ENCODE data around the gene MACROD1.

The MACROD1 gene

DNA sequence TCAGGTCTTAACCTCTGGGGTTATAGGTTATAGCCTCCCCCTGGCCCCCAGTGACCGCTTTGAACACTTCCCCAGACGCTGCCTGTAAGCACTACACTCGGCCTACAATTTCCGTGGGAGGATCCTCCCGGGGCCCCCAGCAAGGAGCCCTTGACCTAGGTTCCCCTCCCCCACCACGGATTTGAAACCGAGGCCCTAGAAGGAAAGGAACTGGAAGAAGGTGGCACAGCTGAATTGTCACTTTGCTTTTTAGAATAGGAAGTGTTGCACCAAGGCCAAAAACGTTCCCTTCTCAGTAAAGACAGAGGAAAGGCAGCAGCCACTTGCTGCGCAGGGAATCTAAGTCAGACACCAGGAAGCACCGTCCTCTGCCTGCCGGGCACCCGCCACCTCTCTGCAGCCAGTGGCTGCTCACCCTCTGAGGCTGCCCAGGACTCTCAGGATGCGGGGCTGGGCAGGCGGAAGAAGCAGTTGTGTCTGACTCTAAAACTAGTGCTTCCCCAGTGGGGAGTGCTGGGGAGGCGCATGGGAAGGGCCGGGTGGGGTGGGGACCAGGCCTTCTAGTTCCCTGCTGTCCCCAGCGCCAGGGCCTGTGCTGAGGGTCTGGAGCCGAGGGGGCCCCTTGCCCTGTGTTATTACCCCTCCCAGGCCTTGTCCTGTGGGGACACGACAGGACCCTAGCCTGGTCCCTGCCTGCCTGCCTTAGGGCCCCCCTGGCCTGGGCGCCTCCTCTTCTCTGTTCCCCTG is 138.1 kb downstream of the MACROD1 start:
- H3K9ac ChIP-seq (ENCODE audit: low read length in 2 of 2), result no peak overlapping the region
- no peak overlapping the region for H3K27ac ChIP-seq (ENCODE audit: low read length)
- no peak overlapping the region for H3K4me3 ChIP-seq (ENCODE audit: low read length in 2 of 2)
- peaks cover 12% of the 10 kb centered on the region for H3K4me1 ChIP-seq (ENCODE audit: control insufficient read depth, insufficient read depth, low read length)
- no peaks in the 10 kb centered on the region for H3K36me3 ChIP-seq (ENCODE audit: control insufficient read depth in 2 of 2, insufficient read depth in 2 of 2, low read length in 2 of 2)
- no peaks in the 10 kb centered on the region for H3K27me3 ChIP-seq (ENCODE audit: control insufficient read depth in 1 of 2, insufficient read depth in 2 of 2, low read length in 2 of 2)
- no peaks in the 10 kb centered on the region for H3K9me3 ChIP-seq (ENCODE audit: control insufficient read depth in 2 of 2, low read length in 2 of 2)

DNA sequence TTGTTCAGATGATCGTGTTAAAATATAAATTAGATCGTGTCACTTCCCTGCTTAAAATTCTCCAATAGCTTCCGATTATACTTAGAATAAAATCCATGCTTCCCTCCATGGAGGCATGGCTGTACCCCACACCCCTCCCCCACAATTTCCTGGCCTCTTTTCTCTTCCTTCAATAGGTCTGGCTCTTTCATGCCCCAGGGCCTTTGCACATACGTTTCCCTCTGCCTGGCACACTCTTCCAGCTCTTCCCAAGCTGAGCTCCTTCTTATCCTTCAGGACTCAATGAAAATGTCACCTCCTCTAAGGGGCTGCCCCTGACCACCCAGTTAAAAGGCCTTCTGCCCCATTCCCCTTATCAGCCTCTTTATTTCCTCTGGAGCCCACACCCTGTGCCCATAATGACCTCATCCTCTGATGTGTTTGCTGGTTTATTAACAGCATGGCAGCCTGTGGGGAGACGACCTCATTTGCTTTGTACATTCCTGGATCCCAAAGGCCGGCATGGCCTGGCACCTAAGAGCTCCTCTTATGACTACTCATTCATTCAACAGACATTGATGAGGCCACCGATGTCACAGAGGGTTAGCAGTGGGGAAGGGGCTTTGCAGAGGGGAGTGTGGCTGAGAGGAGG is 139.2 kb downstream of the MACROD1 start:
- H3K9me3 ChIP-seq (ENCODE audit: control insufficient read depth in 2 of 2, low read length in 2 of 2), result no peaks in the 10 kb centered on the region

DNA sequence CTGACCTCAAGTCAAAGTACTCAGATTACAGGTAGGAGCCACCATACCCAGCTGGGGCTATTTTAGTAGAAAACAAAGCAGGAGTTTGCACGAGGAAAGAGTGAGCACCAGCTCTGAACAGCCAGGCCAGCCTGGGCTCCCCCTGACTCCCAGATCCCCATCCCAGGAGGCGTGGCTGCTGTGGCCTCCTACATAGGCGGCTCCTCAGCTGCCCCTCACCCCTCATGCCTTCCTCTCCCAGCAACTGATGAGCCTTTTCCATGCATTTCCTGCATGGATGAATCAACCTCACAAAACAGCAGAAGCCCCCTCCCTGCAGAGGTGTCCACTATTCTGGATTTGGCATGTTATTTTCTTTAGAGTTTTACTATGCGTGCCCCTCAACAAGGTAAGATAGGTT is 140.7 kb downstream of the MACROD1 start:
- Histone ChIP-seq H3K9ac (ENCODE audit: low read length in 2 of 2) (no peak overlapping the region), H3K27ac (ENCODE audit: low read length) (no peak overlapping the region), H3K9me3 (ENCODE audit: control insufficient read depth in 2 of 2, low read length in 2 of 2) (no peaks in the 10 kb centered on the region), H3K4me3 (ENCODE audit: low read length in 2 of 2) (no peak overlapping the region), H3K27me3 (ENCODE audit: control insufficient read depth in 1 of 2, insufficient read depth in 2 of 2, low read length in 2 of 2) (no peaks in the 10 kb centered on the region), H3K36me3 (ENCODE audit: control insufficient read depth in 2 of 2, insufficient read depth in 2 of 2, low read length in 2 of 2) (no peaks in the 10 kb centered on the region), H3K4me1 (ENCODE audit: control insufficient read depth, insufficient read depth, low read length) (peaks cover 12% of the 10 kb centered on the region)

More for the DNA sequence above, 139.2 kb downstream of the MACROD1 start:
- Histone ChIP-seq H3K4me3 (ENCODE audit: low read length in 2 of 2) (no peak overlapping the region), H3K27ac (ENCODE audit: low read length) (no peak overlapping the region), H3K4me1 (ENCODE audit: control insufficient read depth, insufficient read depth, low read length) (peaks cover 12% of the 10 kb centered on the region), H3K36me3 (ENCODE audit: control insufficient read depth in 2 of 2, insufficient read depth in 2 of 2, low read length in 2 of 2) (no peaks in the 10 kb centered on the region), H3K27me3 (ENCODE audit: control insufficient read depth in 1 of 2, insufficient read depth in 2 of 2, low read length in 2 of 2) (no peaks in the 10 kb centered on the region), H3K9ac (ENCODE audit: low read length in 2 of 2) (no peak overlapping the region)

DNA sequence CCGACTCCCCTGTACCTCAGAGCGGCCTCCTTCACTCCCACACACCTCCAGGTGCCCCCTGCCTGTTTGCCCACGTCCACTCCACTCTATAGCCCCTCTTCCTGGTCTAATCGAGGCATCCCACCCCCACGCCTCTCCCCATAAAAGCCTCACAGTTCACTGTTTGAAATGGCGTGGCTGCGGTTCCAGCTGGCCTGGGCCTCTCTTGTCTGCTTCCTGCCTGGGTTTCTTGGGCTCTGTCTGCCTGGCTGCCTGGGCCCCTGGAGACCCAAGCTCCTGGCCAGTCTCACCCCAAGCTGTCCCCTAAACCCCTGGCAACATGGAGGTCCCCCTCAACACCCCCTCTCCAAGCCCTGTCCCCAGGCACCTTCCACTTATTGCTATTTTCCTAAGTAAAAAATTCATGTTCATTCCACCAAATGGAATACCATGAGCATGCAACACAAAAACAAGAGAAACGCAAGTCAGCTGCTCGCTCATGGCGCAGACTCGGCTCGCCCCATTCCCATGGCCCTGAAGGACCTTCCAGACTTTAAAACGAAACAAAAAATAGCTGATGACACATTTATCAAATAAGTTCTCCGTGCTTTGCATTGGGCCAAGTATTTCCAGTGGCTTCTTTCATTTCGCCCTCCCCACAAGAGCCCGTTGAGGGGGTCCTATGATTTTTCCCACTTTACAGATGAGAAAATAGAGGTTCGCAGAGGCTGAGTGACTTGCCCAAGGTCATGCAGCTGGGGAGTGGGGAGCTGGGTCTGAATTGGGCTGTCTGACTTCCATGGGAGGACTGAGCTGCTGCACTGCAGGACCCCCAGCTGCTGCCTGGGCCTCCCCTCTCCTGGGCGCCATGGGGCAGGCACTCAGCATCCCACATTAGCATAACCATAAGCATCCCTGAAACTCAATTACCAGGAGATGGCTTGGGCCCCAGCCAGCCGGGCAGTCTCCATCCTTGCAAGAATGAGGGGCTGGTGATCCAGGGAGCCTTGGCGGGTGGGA is 141.9 kb downstream of the MACROD1 start:
- Histone ChIP-seq H3K4me3 (ENCODE audit: low read length in 2 of 2) (no peak overlapping the region), H3K4me1 (ENCODE audit: control insufficient read depth, insufficient read depth, low read length) (peaks cover 12% of the 10 kb centered on the region), H3K36me3 (ENCODE audit: control insufficient read depth in 2 of 2, insufficient read depth in 2 of 2, low read length in 2 of 2) (no peaks in the 10 kb centered on the region), H3K9ac (ENCODE audit: low read length in 2 of 2) (no peak overlapping the region), H3K27me3 (ENCODE audit: control insufficient read depth in 1 of 2, insufficient read depth in 2 of 2, low read length in 2 of 2) (no peaks in the 10 kb centered on the region), H3K27ac (ENCODE audit: low read length) (no peak overlapping the region), H3K9me3 (ENCODE audit: control insufficient read depth in 2 of 2, low read length in 2 of 2) (no peaks in the 10 kb centered on the region)

DNA sequence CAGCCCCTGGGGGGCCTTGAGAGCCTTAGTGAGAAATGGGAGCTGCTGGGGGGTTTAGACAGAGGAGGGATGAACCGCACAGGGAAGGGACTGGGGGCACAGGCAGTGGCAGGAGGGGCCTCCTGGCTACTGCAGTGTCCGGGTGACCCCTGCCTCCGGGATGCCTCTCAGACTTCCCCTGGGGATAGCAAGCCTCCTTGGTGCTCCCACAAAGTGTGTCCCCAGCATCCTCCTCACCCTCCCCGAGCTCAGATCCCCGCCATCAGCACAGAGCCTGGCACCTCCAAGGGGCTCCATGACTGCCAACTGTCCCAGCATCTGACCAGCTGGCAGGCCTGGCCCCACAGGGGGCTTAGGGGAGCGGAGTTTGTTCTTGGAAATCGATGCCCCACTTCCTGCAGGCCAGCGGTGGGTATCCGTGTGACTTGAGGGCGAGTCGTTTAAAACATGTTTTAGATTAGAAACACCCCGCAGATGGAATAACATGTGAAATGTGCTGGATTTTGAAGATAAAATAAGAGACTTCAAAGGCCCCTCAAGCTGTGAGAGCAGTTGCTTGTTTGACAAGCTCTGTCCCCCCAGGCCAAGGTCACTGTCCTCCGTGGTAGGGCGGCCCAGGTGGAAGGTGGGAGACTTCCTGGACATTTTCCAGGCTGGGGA is 143.7 kb downstream of the MACROD1 start:
- Histone ChIP-seq H3K27me3 (ENCODE audit: control insufficient read depth in 1 of 2, insufficient read depth in 2 of 2, low read length in 2 of 2) (no peaks in the 10 kb centered on the region), H3K4me3 (ENCODE audit: low read length in 2 of 2) (no peak overlapping the region), H3K27ac (ENCODE audit: low read length) (no peak overlapping the region), H3K9ac (ENCODE audit: low read length in 2 of 2) (no peak overlapping the region), H3K9me3 (ENCODE audit: control insufficient read depth in 2 of 2, low read length in 2 of 2) (no peaks in the 10 kb centered on the region), H3K4me1 (ENCODE audit: control insufficient read depth, insufficient read depth, low read length) (no peaks in the 10 kb centered on the region), H3K36me3 (ENCODE audit: control insufficient read depth in 2 of 2, insufficient read depth in 2 of 2, low read length in 2 of 2) (no peaks in the 10 kb centered on the region)

DNA sequence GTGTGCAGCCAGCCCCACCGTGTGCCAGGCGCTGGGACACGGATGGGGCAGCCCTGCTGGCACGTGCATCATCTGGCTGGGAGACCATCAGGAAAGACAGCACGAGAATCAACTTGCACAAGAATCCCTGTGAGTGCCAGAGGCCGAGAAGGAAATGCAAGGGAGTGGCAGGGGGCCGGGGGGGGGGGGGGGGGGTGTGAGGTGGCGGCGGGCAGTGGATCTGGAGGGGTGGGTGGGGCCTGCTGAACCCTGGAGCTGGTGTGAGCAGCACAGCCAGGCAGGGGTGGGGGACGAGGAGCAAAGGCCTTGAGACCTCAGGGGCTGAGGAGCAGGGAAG is 144.2 kb downstream of the MACROD1 start:
- H3K4me1 ChIP-seq (ENCODE audit: control insufficient read depth, insufficient read depth, low read length), result no peaks in the 10 kb centered on the region
- H3K27ac ChIP-seq (ENCODE audit: low read length), result no peak overlapping the region
- H3K36me3 ChIP-seq (ENCODE audit: control insufficient read depth in 2 of 2, insufficient read depth in 2 of 2, low read length in 2 of 2), result no peaks in the 10 kb centered on the region
- no peak overlapping the region for H3K4me3 ChIP-seq (ENCODE audit: low read length in 2 of 2)
- no peaks in the 10 kb centered on the region for H3K27me3 ChIP-seq (ENCODE audit: control insufficient read depth in 1 of 2, insufficient read depth in 2 of 2, low read length in 2 of 2)
- no peak overlapping the region for H3K9ac ChIP-seq (ENCODE audit: low read length in 2 of 2)
- H3K9me3 ChIP-seq (ENCODE audit: control insufficient read depth in 2 of 2, low read length in 2 of 2), result no peaks in the 10 kb centered on the region

DNA sequence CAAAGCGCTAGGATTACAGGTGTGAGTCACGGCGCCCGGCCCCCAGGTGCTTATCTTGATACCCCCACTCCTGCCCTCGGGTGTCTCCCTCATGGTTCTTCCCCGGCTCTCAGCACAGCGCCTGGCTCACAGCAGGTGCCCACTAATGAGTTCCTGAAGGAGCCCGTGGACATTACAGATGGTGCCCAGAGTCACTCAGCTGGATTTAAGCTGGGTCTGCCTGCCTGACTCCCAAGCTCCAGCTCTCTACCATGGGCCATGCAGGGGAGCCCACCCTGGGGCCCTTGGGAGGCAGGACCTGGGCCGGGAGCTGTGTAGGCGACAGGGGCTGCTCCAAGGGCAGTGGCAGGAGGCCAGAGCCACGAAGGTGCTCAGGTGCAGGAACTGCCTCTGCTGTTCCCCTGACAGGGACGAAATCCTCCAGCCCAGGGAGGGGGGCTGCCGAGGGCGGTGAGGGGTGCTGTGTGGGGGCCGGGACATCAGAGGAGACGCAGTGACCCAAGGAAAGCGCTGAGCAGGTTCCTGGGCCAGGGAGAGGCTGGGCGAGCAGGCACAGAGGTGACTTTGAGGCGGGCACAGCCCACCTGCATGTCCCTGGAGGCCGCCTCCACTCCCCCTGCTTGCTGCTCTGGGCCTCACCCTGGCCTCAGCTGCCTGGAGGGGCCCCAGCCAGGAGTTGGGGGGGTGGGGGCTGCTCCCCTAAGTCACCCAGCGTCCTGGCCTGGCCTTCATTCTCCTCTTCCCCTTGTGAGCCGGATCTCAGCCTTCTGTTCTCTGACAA is 144.7 kb downstream of the MACROD1 start:
- H3K36me3 ChIP-seq (ENCODE audit: control insufficient read depth in 2 of 2, insufficient read depth in 2 of 2, low read length in 2 of 2), result no peaks in the 10 kb centered on the region
- H3K4me3 ChIP-seq (ENCODE audit: low read length in 2 of 2), result no peak overlapping the region
- H3K27ac ChIP-seq (ENCODE audit: low read length), result no peak overlapping the region
- H3K9me3 ChIP-seq (ENCODE audit: control insufficient read depth in 2 of 2, low read length in 2 of 2), result no peaks in the 10 kb centered on the region
- no peaks in the 10 kb centered on the region for H3K4me1 ChIP-seq (ENCODE audit: control insufficient read depth, insufficient read depth, low read length)
- H3K9ac ChIP-seq (ENCODE audit: low read length in 2 of 2), result no peak overlapping the region
- H3K27me3 ChIP-seq (ENCODE audit: control insufficient read depth in 1 of 2, insufficient read depth in 2 of 2, low read length in 2 of 2), result no peaks in the 10 kb centered on the region

DNA sequence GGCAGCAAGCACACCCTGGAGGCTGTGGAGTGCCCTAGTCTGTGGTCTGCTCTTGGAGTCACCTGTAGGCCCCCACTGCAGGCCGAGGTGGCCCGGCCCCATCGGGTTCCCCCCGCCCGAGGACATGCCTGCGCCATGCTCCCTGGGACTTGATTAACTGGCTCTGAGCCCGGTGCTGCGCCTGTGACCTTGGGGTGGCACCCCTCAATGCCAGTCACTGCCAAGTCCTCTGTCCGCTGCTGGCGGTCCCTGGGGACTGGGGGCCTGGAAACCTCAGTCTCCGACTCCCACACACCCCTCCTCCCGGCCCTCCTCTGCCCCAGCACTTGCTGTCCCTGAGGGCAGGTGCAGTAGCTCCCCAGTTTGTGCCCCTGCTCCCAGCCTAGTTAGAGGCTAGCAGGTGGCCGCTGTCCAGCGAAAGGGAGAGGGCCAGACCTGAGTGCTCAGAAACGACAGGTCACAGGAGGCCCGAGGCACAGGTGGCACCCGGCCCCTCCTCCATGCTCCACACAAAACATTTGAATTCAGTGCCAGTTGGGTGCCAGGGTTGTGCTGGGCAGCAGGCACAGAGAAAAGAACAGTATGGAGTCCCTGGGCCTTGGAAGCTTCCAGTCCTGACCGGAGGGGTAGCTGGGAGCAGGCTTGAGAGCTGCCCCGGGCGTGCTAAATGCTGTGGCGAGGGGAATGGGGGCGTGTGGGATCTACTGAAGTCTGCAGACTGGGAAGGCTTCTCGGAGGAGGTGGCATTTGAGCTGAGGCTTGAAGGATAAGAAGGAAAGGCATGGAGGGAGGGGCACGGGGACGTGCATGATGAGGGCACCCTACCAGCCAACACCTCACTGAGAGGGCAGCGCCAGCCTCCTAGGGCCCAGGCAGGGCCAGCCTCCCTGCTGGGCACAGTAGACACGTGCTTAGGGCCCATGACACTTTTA is 146.5 kb downstream of the MACROD1 start:
- Histone ChIP-seq H3K4me1 (ENCODE audit: control insufficient read depth, insufficient read depth, low read length) (no peaks in the 10 kb centered on the region), H3K27ac (ENCODE audit: low read length) (no peak overlapping the region), H3K9me3 (ENCODE audit: control insufficient read depth in 2 of 2, low read length in 2 of 2) (no peaks in the 10 kb centered on the region), H3K36me3 (ENCODE audit: control insufficient read depth in 2 of 2, insufficient read depth in 2 of 2, low read length in 2 of 2) (no peaks in the 10 kb centered on the region), H3K27me3 (ENCODE audit: control insufficient read depth in 1 of 2, insufficient read depth in 2 of 2, low read length in 2 of 2) (no peaks in the 10 kb centered on the region), H3K9ac (ENCODE audit: low read length in 2 of 2) (no peak overlapping the region), H3K4me3 (ENCODE audit: low read length in 2 of 2) (no peak overlapping the region)

DNA sequence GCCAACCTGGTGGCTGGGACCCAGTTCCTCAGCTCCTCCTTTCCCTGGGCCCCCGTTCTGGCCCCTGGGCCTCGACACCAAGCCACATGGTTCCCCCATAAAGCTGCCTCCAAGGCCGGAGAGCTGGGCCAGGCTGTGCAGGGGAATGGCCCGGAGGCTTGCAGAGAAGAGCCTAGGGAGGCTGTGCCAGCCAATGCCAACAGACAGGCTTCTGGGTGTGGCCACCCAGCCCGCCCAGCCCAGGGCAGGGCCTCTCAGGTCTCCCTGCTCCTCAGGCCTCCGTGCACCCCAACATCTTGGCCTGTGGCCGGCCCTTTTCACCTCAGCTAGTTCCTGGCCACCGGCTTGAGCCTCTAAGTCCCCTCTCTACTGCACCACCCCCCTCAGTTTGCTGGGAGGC is 147.6 kb downstream of the MACROD1 start:
- H3K9ac ChIP-seq (ENCODE audit: low read length in 2 of 2), result no peak overlapping the region
- H3K36me3 ChIP-seq (ENCODE audit: control insufficient read depth in 2 of 2, insufficient read depth in 2 of 2, low read length in 2 of 2), result no peaks in the 10 kb centered on the region
- no peak overlapping the region for H3K4me3 ChIP-seq (ENCODE audit: low read length in 2 of 2)
- no peak overlapping the region for H3K27ac ChIP-seq (ENCODE audit: low read length)
- H3K4me1 ChIP-seq (ENCODE audit: control insufficient read depth, insufficient read depth, low read length), result no peaks in the 10 kb centered on the region
- no peaks in the 10 kb centered on the region for H3K9me3 ChIP-seq (ENCODE audit: control insufficient read depth in 2 of 2, low read length in 2 of 2)
- H3K27me3 ChIP-seq (ENCODE audit: control insufficient read depth in 1 of 2, insufficient read depth in 2 of 2, low read length in 2 of 2), result no peaks in the 10 kb centered on the region
